OCI-LY7 (cell line): ENCODE data around the gene PSMG1.

Experiments
- CTCF ChIP-seq: fragments of 200-600 bp; sonication (generic); conservative IDR thresholded peaks from 2 replicates; pipeline ENCODE4 v1.5.1; 2014; ENCODE audit warnings: mild to moderate bottlenecking, antibody characterized with exemption, low read length, moderate library complexity, mixed read lengths
- EZH2phosphoT487 ChIP-seq: fragments of 200-600 bp; sonication (generic); IDR thresholded peaks from 2 replicates; pipeline ENCODE4 v1.6.1; 2018; ENCODE audit warnings: low read depth, borderline replicate concordance, mild to moderate bottlenecking, mixed run types, antibody characterized with exemption, low read length, moderate library complexity, mixed read lengths

- TF ChIP-seq EZH2phosphoT487 (no peak), CTCF (no peak)
These were observed 56.8 kb downstream of the PSMG1 start for GRCh38 chr21:39126486-39126806.
